ENCODE measurements around the gene BMP5. TPM values are rescaled to one million over a fixed set of nuclear protein-coding genes. Genes with fewer than 3 reads are reported as not detected.

BMP5 gene
- total RNA-seq, 2 donors from 2014 or later: 0.99 to 1.6 TPM

GRCh38 chr6:55811074-55811473 is 64.3 kb downstream of the BMP5 start:
- H3K36me3 ChIP-seq (replicated peaks in 1 of 2; ENCODE audit: insufficient read depth in 1 of 2, low read depth in 2 of 2): no peaks in the 10 kb centered on the region
- ATAC-seq: no peak
- TF ChIP-seq POLR2A (IDR thresholded peaks at IDR 0.05): no peak
- TF ChIP-seq, protein P1, sequence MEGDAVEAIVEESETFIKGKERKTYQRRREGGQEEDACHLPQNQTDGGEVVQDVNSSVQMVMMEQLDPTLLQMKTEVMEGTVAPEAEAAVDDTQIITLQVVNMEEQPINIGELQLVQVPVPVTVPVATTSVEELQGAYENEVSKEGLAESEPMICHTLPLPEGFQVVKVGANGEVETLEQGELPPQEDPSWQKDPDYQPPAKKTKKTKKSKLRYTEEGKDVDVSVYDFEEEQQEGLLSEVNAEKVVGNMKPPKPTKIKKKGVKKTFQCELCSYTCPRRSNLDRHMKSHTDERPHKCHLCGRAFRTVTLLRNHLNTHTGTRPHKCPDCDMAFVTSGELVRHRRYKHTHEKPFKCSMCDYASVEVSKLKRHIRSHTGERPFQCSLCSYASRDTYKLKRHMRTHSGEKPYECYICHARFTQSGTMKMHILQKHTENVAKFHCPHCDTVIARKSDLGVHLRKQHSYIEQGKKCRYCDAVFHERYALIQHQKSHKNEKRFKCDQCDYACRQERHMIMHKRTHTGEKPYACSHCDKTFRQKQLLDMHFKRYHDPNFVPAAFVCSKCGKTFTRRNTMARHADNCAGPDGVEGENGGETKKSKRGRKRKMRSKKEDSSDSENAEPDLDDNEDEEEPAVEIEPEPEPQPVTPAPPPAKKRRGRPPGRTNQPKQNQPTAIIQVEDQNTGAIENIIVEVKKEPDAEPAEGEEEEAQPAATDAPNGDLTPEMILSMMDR (IDR thresholded peaks at IDR 0.05): no peak
- WGBS, 2 donors: 71 to 77% methylated on average over 3 of the region's 3 CpGs
- H3K9me3 ChIP-seq: no peaks in the 10 kb centered on the region
- no peaks in the 10 kb centered on the region for H3K4me1 ChIP-seq
- no peak overlapping the region for H3K4me3 ChIP-seq
- intact Hi-C loops (cut with DNase I): no loop called here
- no peak for DNase-seq
- no peak overlapping the region for H3K27ac ChIP-seq
- H3K27me3 ChIP-seq: no peaks in the 10 kb centered on the region

DNA sequence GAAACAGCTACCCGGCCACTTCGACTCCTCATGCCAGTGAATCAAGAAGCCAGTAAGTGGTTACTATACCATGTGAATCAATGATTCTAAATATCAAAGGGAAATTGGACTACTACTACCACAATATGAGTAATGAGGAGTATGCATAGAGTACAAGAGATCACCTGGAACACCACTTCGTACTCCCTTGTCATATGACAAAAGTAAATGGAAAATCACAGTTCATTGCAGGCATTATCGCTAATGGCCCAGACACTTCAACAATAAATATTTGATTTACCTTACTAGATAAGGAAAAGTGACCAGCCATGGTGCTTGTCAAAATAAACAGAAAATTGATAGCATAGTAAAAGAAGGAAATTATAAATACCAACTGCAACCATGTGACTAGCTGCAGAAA is 73.1 kb downstream of the BMP5 start:
- no peaks in the 10 kb centered on the region for H3K36me3 ChIP-seq (replicated peaks in 1 of 2; ENCODE audit: insufficient read depth in 1 of 2, low read depth in 2 of 2)
- no peak overlapping the region for H3K4me3 ChIP-seq
- TF ChIP-seq, protein P1 (IDR thresholded peaks at IDR 0.05): no peak
- no peak for TF ChIP-seq POLR2A (IDR thresholded peaks at IDR 0.05)
- DNase-seq (no peak), ATAC-seq (no peak)
- no peak overlapping the region for H3K27ac ChIP-seq
- no peaks in the 10 kb centered on the region for H3K9me3 ChIP-seq
- WGBS, 2 donors: 56 to 57% methylated on average over 4 of the region's 4 CpGs
- H3K4me1 ChIP-seq: no peaks in the 10 kb centered on the region
- H3K27me3 ChIP-seq: no peaks in the 10 kb centered on the region
- intact Hi-C loops (cut with DNase I): no loop called here

DNA sequence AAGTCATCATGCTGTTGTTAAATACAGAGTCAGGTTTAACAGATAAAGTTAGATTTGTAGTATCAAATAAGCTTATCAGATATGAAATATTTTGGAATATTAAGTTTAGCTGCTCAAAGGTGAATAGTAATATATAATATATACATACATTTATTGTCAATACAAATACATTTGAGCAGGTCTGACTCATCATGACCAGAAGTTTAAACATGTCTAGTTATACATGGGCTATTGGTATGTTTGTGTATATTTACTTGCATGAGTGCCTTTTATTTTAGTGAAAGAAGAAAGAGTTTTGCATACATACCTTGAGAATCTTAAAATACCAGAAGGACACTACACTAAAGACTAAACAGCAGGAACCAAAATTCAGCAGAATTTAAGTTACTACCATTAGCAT is 76.8 kb downstream of the BMP5 start:
- intact Hi-C loops (cut with DNase I): no loop called here

DNA sequence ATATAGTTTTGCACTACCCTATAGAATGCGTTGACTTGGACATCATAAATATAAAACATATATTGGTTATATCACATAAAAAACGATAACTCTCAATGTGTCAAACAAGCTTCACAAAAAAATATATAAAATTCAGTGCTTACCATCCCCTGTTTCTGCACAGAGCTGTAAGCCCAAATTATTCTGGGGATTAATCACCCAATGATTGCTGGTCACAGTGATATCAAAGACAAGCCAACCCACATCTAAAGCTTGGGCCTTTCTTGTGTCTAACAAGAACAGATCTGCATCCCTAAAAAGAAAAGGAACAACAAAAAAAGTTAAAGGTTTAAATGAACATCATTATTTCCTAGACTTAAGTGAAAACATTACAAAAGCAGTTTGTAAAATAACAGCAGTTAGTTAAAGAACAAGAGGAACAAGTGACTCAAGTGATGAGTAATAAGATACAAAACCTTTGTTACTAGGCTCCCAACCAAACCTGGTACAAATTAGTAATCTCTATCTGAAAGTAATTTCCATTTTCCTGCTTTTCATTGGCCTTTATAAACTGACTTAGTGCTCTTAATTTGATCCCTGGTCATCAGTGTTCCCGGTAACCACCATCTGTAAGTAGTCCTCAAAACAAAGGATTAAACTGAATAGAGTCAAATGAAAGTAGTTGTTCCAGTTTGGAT is 81.1 kb downstream of the BMP5 start:
- Histone ChIP-seq H3K4me1 (no peaks in the 10 kb centered on the region), H3K36me3 (replicated peaks in 1 of 2; ENCODE audit: insufficient read depth in 1 of 2, low read depth in 2 of 2) (no peaks in the 10 kb centered on the region), H3K4me3 (no peak overlapping the region), H3K27ac (no peak overlapping the region), H3K9me3 (no peaks in the 10 kb centered on the region), H3K27me3 (no peaks in the 10 kb centered on the region)
- intact Hi-C loops (cut with DNase I): no loop called here
- WGBS, 2 donors: 68 to 81% methylated on average over 3 of the region's 3 CpGs
- no peak for ATAC-seq
- TF ChIP-seq, protein P1 (IDR thresholded peaks at IDR 0.05): no peak
- no peak for TF ChIP-seq POLR2A (IDR thresholded peaks at IDR 0.05)
- no peak for DNase-seq

More for the DNA sequence above, 76.8 kb downstream of the BMP5 start:
- Histone ChIP-seq H3K4me1 (no peaks in the 10 kb centered on the region), H3K27me3 (no peaks in the 10 kb centered on the region), H3K4me3 (no peak overlapping the region), H3K9me3 (no peaks in the 10 kb centered on the region), H3K27ac (no peak overlapping the region), H3K36me3 (replicated peaks in 1 of 2; ENCODE audit: insufficient read depth in 1 of 2, low read depth in 2 of 2) (no peaks in the 10 kb centered on the region)
- no peak for TF ChIP-seq POLR2A (IDR thresholded peaks at IDR 0.05)
- TF ChIP-seq, protein P1 (IDR thresholded peaks at IDR 0.05): no peak
- ATAC-seq: no peak
- DNase-seq: no peak

DNA sequence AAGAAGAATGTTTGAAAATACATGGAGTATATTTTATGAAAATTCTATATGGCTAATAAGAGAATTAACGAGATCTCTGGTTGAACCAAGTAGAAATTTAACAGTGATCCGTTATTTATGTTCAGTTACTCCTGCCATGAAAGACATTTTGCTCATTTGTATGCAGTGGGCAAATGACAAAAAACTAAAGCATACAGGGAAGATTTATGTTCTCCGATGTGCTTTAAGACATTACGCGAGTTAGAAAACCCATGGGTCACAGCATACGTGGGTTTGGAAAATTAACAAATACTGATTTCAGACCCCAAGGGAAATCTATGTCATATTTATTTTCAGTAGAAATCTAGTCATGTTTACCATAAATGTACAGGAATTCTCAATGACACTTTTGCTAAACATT is 90.1 kb downstream of the BMP5 start:
- no peaks in the 10 kb centered on the region for H3K9me3 ChIP-seq
- DNase-seq: no peak
- ATAC-seq: no peak
- no peaks in the 10 kb centered on the region for H3K4me1 ChIP-seq
- WGBS, 2 donors: 79 to 86% methylated on average over 6 of the region's 6 CpGs
- no peak overlapping the region for H3K27ac ChIP-seq
- TF ChIP-seq, protein P1 (IDR thresholded peaks at IDR 0.05): no peak
- TF ChIP-seq POLR2A (IDR thresholded peaks at IDR 0.05): no peak
- H3K4me3 ChIP-seq: no peak overlapping the region
- H3K36me3 ChIP-seq (replicated peaks in 1 of 2; ENCODE audit: insufficient read depth in 1 of 2, low read depth in 2 of 2): no peaks in the 10 kb centered on the region
- no peaks in the 10 kb centered on the region for H3K27me3 ChIP-seq
- intact Hi-C loops (cut with DNase I): no loop called here
